Measurements from ENCODE around the gene WDFY2. TPM values are rescaled to one million over a fixed set of nuclear protein-coding genes. Genes with fewer than 3 reads are reported as not detected.
A peak's percentile ranks its signal among the peaks of the same experiment; 100 is the strongest.
"Not testable (repeated sequence)": the region's sequence is repeated elsewhere in the genome, so short reads cannot be mapped to it uniquely, and the experiment has no call there.

The WDFY2 gene
- total RNA-seq, 2 experiments from 2014 or later = 11.3 TPM

DNA sequence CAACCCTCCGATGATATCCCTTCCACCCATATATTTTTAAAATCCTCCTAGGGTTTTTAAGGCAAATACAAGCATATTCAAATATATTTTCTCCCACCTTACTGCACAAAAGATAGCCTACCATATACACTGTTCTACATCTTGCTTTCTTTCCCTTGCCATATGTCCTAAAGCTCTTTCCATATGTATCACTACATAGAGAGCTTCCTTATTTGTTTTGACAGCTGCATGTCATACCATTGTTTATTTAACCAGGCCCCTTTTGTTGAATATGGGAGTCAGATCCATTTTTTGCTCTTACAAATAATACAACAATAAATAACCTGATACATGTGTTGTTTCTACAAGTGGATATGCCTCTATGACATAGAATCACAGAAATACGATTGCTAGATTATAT, 32.8 kb upstream of the WDFY2 start:
- ATAC-seq (no peak), DNase-seq (no peak)
- ChIA-PET CTCF (no interaction called here), POLR2A (interaction anchor here (1.0 kb wide), 1 partner anchor 98 kb away, joined by 3 read pairs; the partner anchor contains the start of gene INTS6)
- H3K9me3 Mint-ChIP-seq (ENCODE audit: insufficient read depth) = no peaks in the 10 kb centered on the region
- no peak overlapping the region for H3K27ac Mint-ChIP-seq
- peaks cover 10% of the 10 kb centered on the region for H3K27me3 Mint-ChIP-seq (ENCODE audit: low read depth)
- no peaks in the 10 kb centered on the region for H3K36me3 Mint-ChIP-seq (ENCODE audit: low read depth)
- no peak overlapping the region for H3K4me3 Mint-ChIP-seq
- peaks cover 3% of the 10 kb centered on the region for H3K4me1 Mint-ChIP-seq (ENCODE audit: low read depth)

- H3K36me3 Mint-ChIP-seq (ENCODE audit: low read depth) = no peaks in the 10 kb centered on the region
- CTCF ChIA-PET = interaction anchor here (1.4 kb wide), 1 partner anchor 266 kb away, joined by 3 read pairs; no protein-coding TSS in a partner anchor
These were observed 32.2 kb upstream of the WDFY2 start for GRCh38 chr13:51552027-51552426.

DNA sequence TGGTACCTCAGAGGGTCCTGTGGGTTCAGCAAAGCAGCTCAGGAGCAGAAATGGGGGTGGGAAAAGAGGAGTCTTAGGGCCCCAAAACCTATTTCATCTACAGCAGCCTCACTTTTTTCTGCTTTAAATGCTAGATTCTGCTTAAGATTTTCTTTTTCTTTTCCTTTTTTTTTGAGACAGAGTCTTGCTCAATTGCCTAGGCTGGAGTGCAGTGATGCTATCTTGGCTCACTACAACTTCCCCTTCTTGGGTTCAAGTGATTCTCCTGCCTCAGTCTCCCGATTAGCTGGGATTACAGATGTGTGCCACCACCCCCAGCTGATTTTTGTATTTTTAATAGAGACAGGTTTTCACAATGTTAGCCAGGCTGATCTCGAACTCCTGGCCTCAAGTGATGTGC, 30.7 kb upstream of the WDFY2 start:
- DNase-seq = no peak
- no peak for ATAC-seq
- peaks cover 10% of the 10 kb centered on the region for H3K27me3 Mint-ChIP-seq (ENCODE audit: low read depth)
- no peak overlapping the region for H3K4me3 Mint-ChIP-seq
- no peaks in the 10 kb centered on the region for H3K9me3 Mint-ChIP-seq (ENCODE audit: insufficient read depth)
- POLR2A ChIA-PET = no interaction called here
- H3K4me1 Mint-ChIP-seq (ENCODE audit: low read depth) = peaks cover 3% of the 10 kb centered on the region
- CTCF ChIA-PET = no interaction called here
- H3K27ac Mint-ChIP-seq = no peak overlapping the region
- no peaks in the 10 kb centered on the region for H3K36me3 Mint-ChIP-seq (ENCODE audit: low read depth)

More at GRCh38 chr13:51552027-51552426, 32.2 kb upstream of the WDFY2 start:
- peaks cover 3% of the 10 kb centered on the region for H3K4me1 Mint-ChIP-seq (ENCODE audit: low read depth)
- no peaks in the 10 kb centered on the region for H3K9me3 Mint-ChIP-seq (ENCODE audit: insufficient read depth)
- no peak overlapping the region for H3K4me3 Mint-ChIP-seq
- DNase-seq (no peak), ATAC-seq (no peak)
- peaks cover 10% of the 10 kb centered on the region for H3K27me3 Mint-ChIP-seq (ENCODE audit: low read depth)
- H3K27ac Mint-ChIP-seq = no peak overlapping the region
- POLR2A ChIA-PET = interaction anchor here (1.0 kb wide), 1 partner anchor 99 kb away, joined by 3 read pairs; the partner anchor contains the start of gene INTS6

GRCh38 chr13:51556740-51557139, 27.5 kb upstream of the WDFY2 start:
- no peak for ATAC-seq
- Mint-ChIP-seq H3K36me3 (ENCODE audit: low read depth) (peaks cover 9% of the 10 kb centered on the region), H3K27me3 (ENCODE audit: low read depth) (peaks cover 10% of the 10 kb centered on the region), H3K4me1 (ENCODE audit: low read depth) (peaks cover 23% of the 10 kb centered on the region), H3K9me3 (ENCODE audit: insufficient read depth) (no peaks in the 10 kb centered on the region), H3K27ac (no peak overlapping the region), H3K4me3 (no peak overlapping the region)
- POLR2A ChIA-PET = no interaction called here
- CTCF ChIA-PET = no interaction called here
- no peak for DNase-seq

- Mint-ChIP-seq H3K27me3 (ENCODE audit: low read depth) (peaks cover 8% of the 10 kb centered on the region), H3K9me3 (ENCODE audit: insufficient read depth) (no peaks in the 10 kb centered on the region), H3K36me3 (ENCODE audit: low read depth) (peaks cover 10% of the 10 kb centered on the region), H3K4me3 (no peak overlapping the region), H3K27ac (no peak overlapping the region), H3K4me1 (ENCODE audit: low read depth) (peaks cover 30% of the 10 kb centered on the region)
- ATAC-seq (no peak), DNase-seq (no peak)
- CTCF ChIA-PET = no interaction called here
- POLR2A ChIA-PET = no interaction called here
These were observed 26.8 kb upstream of the WDFY2 start for GRCh38 chr13:51557438-51557837.

DNA sequence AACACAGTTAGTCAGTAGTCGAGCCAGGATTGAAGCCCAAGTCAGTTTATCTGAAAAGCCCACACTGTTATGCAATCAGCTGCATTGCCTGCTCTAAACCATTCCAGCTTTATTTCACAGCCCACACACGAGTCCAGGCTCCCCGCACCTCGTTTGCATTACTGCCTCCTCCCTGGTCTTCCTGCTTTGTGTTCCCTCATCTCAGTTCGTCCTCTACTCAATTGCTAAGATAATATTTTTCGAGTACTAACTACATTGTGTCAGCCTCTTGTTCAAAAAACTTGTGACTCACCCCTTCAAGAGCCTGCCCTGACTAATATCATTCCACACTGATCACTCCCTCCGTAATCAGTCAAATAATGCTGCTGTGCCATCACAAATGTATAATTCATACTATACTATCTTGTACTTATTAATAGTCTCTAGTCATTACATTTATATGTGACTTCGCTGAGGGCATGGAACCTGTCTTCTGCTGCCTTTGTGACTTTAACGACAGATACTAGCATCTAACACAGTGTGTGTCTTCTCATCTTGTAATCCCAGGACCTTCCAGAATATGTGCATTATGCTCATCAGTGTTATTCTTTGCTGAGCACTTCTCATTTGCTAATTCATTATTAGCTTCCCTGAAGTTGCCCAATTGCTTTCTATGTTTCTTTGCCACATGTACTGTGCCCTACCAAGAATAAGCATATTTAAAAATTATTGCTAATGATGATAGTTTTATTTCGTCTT, 26.2 kb upstream of the WDFY2 start:
- H3K4me1 Mint-ChIP-seq (ENCODE audit: low read depth) = peaks cover 35% of the 10 kb centered on the region
- no peaks in the 10 kb centered on the region for H3K9me3 Mint-ChIP-seq (ENCODE audit: insufficient read depth)
- H3K4me3 Mint-ChIP-seq = no peak overlapping the region
- ChIA-PET CTCF (interaction anchor here (0.5 kb wide), 1 partner anchor 470 kb away, joined by 3 read pairs; no protein-coding TSS in a partner anchor), POLR2A (no interaction called here)
- no peak for DNase-seq
- no peak for ATAC-seq
- peaks cover 10% of the 10 kb centered on the region for H3K36me3 Mint-ChIP-seq (ENCODE audit: low read depth)
- H3K27ac Mint-ChIP-seq = no peak overlapping the region
- peaks cover 8% of the 10 kb centered on the region for H3K27me3 Mint-ChIP-seq (ENCODE audit: low read depth)

DNA sequence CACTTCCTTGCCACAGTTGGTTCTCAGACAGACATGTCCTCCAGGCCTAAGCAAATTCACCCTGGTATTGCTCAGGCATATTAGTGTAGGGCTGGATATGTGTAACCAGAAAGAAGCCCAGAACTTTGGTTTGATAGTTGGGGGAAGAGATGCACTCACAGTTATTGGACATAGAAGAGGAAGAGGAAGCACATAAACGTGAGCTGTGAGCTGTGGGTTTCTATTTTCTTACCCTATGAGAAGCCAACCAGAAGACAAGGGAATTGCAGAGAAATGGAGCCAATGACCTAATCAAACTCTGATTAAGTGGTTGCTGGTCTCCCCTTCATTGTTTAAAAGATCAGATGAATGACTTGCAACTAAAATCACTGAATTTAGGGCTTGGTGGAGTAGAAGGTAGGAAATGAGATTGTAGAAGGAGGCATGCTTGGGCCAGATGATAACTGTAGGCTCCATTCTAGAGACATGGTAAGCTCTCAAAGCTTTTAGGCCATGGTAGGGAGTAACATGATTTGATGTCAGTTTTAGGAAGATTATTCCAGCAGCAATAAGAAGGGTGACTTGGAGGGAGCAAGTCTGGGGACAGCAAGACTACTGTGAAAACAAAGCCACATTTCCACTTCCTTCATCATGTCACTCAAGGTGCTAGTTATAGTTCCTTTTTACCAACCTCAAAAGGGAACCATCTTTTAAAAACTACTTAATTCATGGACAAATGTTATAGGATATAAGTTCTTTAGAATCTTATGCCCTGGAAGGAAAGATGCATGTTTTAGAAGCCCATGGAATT, 24.1 kb upstream of the WDFY2 start:
- CTCF ChIA-PET = no interaction called here
- H3K27ac Mint-ChIP-seq = peak overlapping the region; percentile 83
- peaks cover 2% of the 10 kb centered on the region for H3K27me3 Mint-ChIP-seq (ENCODE audit: low read depth)

GRCh38 chr13:51562011-51562671, 22.1 kb upstream of the WDFY2 start:
- Mint-ChIP-seq H3K4me1 (ENCODE audit: low read depth) (peaks cover 39% of the 10 kb centered on the region), H3K27me3 (ENCODE audit: low read depth) (no peaks in the 10 kb centered on the region), H3K9me3 (ENCODE audit: insufficient read depth) (no peaks in the 10 kb centered on the region), H3K4me3 (no peak overlapping the region), H3K36me3 (ENCODE audit: low read depth) (peaks cover 10% of the 10 kb centered on the region), H3K27ac (peak overlapping the region; percentile 41)
- peak; percentile 68 for ATAC-seq
- CTCF ChIA-PET = no interaction called here
- no peak for DNase-seq
- POLR2A ChIA-PET = interaction anchor here (0.6 to 0.7 kb wide), 2 partner anchors 22 to 241 kb away, joined by 3 to 4 read pairs; no protein-coding TSS in a partner anchor

More for the DNA sequence above, 24.1 kb upstream of the WDFY2 start:
- no peak for ATAC-seq
- Mint-ChIP-seq H3K9me3 (ENCODE audit: insufficient read depth) (no peaks in the 10 kb centered on the region), H3K4me3 (no peak overlapping the region), H3K4me1 (ENCODE audit: low read depth) (peaks cover 38% of the 10 kb centered on the region), H3K36me3 (ENCODE audit: low read depth) (peaks cover 10% of the 10 kb centered on the region)
- POLR2A ChIA-PET = interaction anchor here (1.8 kb wide), 1 partner anchor 107 kb away, joined by 7 read pairs; the partner anchor contains the start of gene INTS6
- DNase-seq = no peak

GRCh38 chr13:51564252-51564651, 20.0 kb upstream of the WDFY2 start:
- DNase-seq (no peak), ATAC-seq (no peak)
- H3K9me3 Mint-ChIP-seq (ENCODE audit: insufficient read depth) = no peaks in the 10 kb centered on the region
- no peak overlapping the region for H3K27ac Mint-ChIP-seq
- peaks cover 37% of the 10 kb centered on the region for H3K4me1 Mint-ChIP-seq (ENCODE audit: low read depth)
- peaks cover 7% of the 10 kb centered on the region for H3K36me3 Mint-ChIP-seq (ENCODE audit: low read depth)
- no peak overlapping the region for H3K4me3 Mint-ChIP-seq
- CTCF ChIA-PET = no interaction called here
- POLR2A ChIA-PET = no interaction called here
- no peaks in the 10 kb centered on the region for H3K27me3 Mint-ChIP-seq (ENCODE audit: low read depth)

GRCh38 chr13:51564671-51565070, 19.6 kb upstream of the WDFY2 start:
- ChIA-PET POLR2A (no interaction called here), CTCF (no interaction called here)
- no peak overlapping the region for H3K27ac Mint-ChIP-seq
- DNase-seq (no peak), ATAC-seq (no peak)
- no peaks in the 10 kb centered on the region for H3K9me3 Mint-ChIP-seq (ENCODE audit: insufficient read depth)
- H3K27me3 Mint-ChIP-seq (ENCODE audit: low read depth) = peaks cover 2% of the 10 kb centered on the region
- peaks cover 37% of the 10 kb centered on the region for H3K4me1 Mint-ChIP-seq (ENCODE audit: low read depth)
- H3K4me3 Mint-ChIP-seq = no peak overlapping the region
- peaks cover 7% of the 10 kb centered on the region for H3K36me3 Mint-ChIP-seq (ENCODE audit: low read depth)

DNA sequence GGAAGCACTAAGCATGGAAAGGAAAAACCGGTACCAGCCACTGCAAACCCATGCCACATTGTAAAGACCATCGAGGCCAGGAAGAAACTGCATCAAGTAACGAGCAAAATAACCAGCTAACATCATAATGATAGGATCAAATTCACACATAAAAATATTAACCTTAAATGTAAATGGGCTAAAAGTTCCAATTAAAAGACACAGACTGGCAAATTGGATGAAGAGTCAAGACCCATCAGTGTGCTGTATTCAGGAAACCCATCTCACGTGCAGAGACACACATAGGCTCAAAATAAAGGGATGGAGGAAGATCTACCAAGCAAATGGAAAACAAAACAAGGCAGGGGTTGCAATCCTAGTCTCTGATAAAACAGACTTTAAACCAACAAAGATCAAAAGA, 15.3 kb upstream of the WDFY2 start:
- H3K4me1 Mint-ChIP-seq (ENCODE audit: low read depth); CTCF ChIA-PET; H3K4me3 Mint-ChIP-seq; DNase-seq; H3K27ac Mint-ChIP-seq; POLR2A ChIA-PET; H3K9me3 Mint-ChIP-seq (ENCODE audit: insufficient read depth); H3K36me3 Mint-ChIP-seq (ENCODE audit: low read depth); H3K27me3 Mint-ChIP-seq (ENCODE audit: low read depth); ATAC-seq: not testable (repeated sequence)

GRCh38 chr13:51576754-51577153, 7.5 kb upstream of the WDFY2 start:
- no peaks in the 10 kb centered on the region for H3K36me3 Mint-ChIP-seq (ENCODE audit: low read depth)
- no peak for DNase-seq
- no peaks in the 10 kb centered on the region for H3K9me3 Mint-ChIP-seq (ENCODE audit: insufficient read depth)
- H3K4me1 Mint-ChIP-seq (ENCODE audit: low read depth) = peaks cover 5% of the 10 kb centered on the region
- CTCF ChIA-PET = no interaction called here
- no peak for ATAC-seq
- H3K27ac Mint-ChIP-seq = no peak overlapping the region
- POLR2A ChIA-PET = no interaction called here
- H3K27me3 Mint-ChIP-seq (ENCODE audit: low read depth) = peaks cover 22% of the 10 kb centered on the region
- no peak overlapping the region for H3K4me3 Mint-ChIP-seq

Measured in activated CD8-positive, alpha-beta T cell treated with anti-CD3 and anti-CD28 coated beads, Interleukin-2, amount 10 ng/mL, durations not matched to agents 7 days and 5 days (primary cell).